D721Med (cell line): Measurements from ENCODE around the gene NTRK2.

Source experiments
- DNase-seq: peaks from one replicate; pipeline ENCODE4 v3.0.0; 2011; ENCODE audit warnings: low spot score; ENCODE audit not compliant: insufficient read length
- FAIRE-seq: peaks from 2 replicates; lab custom pipeline; 2011; peaks lifted over from hg19 to GRCh38; lab: Jason Lieb, UNC
- TF ChIP-seq, protein P1 (sequence below): IDR thresholded peaks from 2 replicates; pipeline ENCODE4 v1.5.1; 2012; ENCODE audit warnings: mild to moderate bottlenecking, control low read depth; ENCODE audit not compliant: insufficient read depth; ENCODE audit errors: missing control alignments

NTRK2 gene

DNA sequence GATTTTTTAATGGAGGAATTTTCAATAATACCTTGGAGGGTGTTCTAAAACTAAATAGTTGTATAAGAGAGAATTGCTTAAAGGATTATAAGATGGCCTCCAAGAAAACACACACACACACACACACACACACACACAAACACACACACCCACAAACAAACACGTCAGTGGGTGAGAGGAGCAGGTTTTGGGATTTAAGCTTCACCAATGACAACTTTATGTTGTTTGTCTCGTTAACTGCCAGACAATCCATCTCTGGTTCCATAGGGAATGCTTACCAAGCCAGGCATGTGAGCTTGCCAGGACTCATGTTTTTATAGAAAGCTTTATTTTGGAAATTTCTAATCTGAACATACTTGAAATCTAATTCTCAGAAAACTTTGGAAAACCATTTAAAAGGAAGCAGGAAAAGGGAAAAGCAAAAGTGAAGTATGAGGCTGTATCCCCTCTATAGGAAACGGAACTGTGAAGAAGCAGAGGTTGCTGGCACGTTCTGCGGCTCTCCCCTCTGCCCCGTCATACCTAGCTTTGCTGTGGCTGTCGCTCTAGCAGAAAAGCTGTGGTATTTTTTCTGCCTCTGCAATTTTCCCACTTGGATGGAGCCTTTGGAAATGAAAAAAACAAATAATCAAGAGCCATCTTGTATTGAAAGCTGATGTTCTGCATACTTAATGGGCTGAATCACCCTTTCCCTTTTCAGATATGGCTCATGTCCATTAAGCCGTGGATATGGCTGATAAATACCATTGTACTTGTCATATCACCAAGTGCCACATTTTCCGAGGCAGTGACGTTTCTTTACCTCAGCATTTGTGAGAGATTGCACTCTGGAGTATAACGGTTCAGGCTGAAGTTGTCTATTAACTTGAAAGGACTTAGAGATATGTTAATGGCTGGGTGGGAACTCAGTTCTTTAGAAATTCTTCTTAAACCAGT, 112.7 kb downstream of the NTRK2 start:
- TF ChIP-seq, protein P1, sequence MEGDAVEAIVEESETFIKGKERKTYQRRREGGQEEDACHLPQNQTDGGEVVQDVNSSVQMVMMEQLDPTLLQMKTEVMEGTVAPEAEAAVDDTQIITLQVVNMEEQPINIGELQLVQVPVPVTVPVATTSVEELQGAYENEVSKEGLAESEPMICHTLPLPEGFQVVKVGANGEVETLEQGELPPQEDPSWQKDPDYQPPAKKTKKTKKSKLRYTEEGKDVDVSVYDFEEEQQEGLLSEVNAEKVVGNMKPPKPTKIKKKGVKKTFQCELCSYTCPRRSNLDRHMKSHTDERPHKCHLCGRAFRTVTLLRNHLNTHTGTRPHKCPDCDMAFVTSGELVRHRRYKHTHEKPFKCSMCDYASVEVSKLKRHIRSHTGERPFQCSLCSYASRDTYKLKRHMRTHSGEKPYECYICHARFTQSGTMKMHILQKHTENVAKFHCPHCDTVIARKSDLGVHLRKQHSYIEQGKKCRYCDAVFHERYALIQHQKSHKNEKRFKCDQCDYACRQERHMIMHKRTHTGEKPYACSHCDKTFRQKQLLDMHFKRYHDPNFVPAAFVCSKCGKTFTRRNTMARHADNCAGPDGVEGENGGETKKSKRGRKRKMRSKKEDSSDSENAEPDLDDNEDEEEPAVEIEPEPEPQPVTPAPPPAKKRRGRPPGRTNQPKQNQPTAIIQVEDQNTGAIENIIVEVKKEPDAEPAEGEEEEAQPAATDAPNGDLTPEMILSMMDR = no peak
- DNase-seq (no peak), FAIRE-seq (no peak)

DNA sequence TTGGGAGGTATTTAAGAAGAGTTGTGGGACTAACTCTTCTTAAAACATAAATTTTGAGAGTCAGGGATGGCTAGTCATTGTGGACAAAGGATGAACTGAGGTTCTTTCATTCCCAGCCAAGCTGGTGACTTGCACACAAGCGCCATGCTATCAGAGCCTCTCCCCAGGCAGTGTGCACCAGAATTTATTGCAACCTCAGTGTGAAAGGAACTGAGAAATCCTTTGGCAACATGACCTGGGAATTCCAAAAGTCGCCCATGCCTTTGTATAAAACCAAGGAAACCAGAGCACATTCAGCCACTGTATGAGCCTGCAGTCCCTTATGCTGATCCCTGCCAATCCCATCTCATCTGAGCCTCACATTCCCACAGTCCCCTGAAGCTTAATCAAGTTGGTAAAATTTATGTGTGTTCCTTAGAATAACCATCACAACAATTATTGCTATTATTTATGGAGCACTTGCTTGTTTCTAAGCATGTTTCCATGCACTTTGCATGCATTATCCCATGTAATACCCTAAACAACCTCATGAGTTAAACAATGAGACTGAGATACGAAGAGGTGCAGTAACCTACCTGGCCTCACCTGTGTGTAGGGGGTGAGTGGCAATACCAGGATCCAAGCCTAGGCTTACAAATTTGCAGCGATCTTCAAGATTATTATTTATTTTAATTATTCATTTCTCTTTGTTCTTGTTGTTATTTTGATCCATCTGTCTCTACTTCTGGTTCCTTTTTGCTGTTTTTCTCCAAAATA, 116.4 kb downstream of the NTRK2 start:
- no peak for FAIRE-seq
- DNase-seq = no peak
- TF ChIP-seq, protein P1 = no peak

DNA sequence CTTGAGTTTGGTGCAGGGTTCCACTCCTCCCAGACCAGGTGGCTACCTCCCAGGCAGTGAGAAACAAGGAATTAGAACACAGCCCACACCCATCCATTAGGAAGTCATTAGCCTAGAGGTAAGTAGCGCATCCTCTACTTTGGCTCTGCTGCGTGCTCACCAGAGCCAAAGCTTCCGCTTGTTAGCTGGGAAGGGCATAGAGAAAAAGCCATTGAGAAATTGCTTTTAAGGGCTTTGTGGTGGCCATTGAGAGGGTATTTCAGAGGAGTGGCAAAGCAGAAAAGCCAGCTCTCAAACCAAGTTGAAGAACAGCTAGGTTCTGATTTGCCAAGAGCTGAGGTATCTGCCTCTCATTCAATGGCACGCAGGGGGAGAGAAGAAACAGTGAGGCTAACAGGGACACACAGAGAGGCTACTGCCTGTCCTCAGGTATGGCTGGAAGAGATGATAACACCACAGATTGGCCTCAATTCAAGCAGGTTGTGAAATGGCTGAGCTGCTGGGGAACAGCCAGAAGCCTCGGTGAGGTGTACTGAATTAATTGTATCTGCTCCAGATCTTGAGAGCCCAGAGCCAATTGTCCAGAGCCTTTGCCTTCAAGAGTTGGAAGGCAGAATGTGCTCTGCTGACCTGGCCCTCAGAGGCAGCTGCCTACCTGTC, 119.4 kb downstream of the NTRK2 start:
- TF ChIP-seq, protein P1 = no peak
- no peak for DNase-seq
- FAIRE-seq = no peak

DNA sequence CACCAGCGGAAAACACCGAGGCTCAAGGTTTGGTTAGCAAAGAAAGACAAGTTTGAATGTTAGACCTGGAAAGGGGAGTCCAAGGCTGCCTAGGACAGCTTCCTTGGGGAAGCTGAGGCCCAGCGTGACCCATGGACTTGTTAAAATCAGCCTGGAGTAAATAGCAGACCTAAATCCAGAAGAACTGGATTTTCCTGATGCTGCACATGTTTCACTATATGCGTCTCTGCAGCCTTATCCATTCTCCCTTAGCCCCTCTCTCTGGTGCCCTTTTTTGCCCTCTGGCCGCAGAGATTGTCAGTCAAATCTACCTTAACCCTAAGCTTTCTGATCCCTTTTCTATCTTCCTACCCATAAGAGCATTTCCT, 119.9 kb downstream of the NTRK2 start:
- DNase-seq (no peak), FAIRE-seq (no peak)
- TF ChIP-seq, protein P1 = no peak

DNA sequence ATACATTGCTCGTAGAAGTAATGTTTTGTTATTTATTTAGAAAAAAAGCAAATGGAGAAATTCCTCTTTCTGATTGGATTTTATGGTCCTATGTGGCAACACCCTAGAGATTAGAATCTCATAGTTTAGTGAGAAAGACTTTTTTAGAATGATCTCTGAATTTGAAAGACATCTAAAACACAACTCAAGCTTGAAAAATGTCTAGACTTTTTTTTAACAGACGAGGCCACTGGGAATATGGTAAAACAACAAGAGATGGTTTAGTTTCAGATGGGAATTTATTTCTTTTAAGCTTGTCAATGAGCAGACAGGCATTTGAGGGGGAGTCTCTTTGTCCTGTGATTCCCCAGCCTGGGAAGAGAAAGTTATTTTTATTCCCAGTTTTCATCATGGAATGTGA, 122.1 kb downstream of the NTRK2 start:
- FAIRE-seq = no peak
- TF ChIP-seq, protein P1 = no peak
- DNase-seq = no peak

DNA sequence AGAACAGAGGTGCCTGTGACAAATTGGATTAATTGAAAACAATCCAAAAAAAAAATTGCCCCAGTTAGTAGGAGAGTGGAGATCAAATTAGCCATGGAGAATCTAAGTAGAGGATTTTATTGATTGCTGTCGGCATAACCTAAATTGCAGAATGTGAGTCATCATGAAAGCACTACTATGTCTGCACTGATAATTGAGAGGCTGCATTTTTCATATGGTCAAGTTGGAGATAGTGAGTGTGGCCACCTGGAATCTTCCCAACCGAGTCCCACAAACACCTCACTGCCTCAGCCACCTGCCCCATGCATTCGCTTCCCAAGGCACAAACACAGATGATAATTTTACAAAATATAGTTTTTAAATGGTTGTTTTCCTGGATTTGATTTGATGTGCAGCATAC, 123.7 kb downstream of the NTRK2 start:
- FAIRE-seq = no peak
- no peak for DNase-seq
- TF ChIP-seq, protein P1 = no peak
